GM18858 (cell line): ENCODE data around the gene RGS12.

Source experiments
- ATAC-seq: cut with Tn5 transposase; IDR thresholded peaks from one replicate; pipeline ENCODE4 v1.9.1; 2021; ENCODE audit not compliant: unreplicated experiment

Gene RGS12

GRCh38 chr4:3324093-3324815 lies 31.4 kb downstream of the RGS12 start:
- ATAC-seq, result no peak

GRCh38 chr4:3328814-3329663 lies 36.2 kb downstream of the RGS12 start:
- ATAC-seq, result no peak

- no peak for ATAC-seq
Measured at GRCh38 chr4:3329887-3330286, 37.1 kb downstream of the RGS12 start.

- no peak for ATAC-seq
Measured at GRCh38 chr4:3330707-3331106, 37.9 kb downstream of the RGS12 start.

GRCh38 chr4:3331511-3332394 lies 38.9 kb downstream of the RGS12 start:
- ATAC-seq, result no peak

- no peak for ATAC-seq
Measured at GRCh38 chr4:3332498-3332897, 39.7 kb downstream of the RGS12 start.

GRCh38 chr4:3334316-3334715 lies 41.5 kb downstream of the RGS12 start:
- ATAC-seq, result no peak

- no peak for ATAC-seq
Measured at GRCh38 chr4:3335385-3335784, 42.6 kb downstream of the RGS12 start.

GRCh38 chr4:3335982-3336381 lies 43.2 kb downstream of the RGS12 start:
- no peak for ATAC-seq

- ATAC-seq, result no peak
Measured at GRCh38 chr4:3336382-3337356, 43.8 kb downstream of the RGS12 start.

- ATAC-seq, result no peak
Measured at GRCh38 chr4:3337357-3337732, 44.5 kb downstream of the RGS12 start.

- no peak for ATAC-seq
Measured at GRCh38 chr4:3337811-3338210, 45.0 kb downstream of the RGS12 start.

GRCh38 chr4:3338321-3338838 lies 45.6 kb downstream of the RGS12 start:
- ATAC-seq, result no peak

GRCh38 chr4:3338976-3339531 lies 46.2 kb downstream of the RGS12 start:
- no peak for ATAC-seq

GRCh38 chr4:3339577-3339976 lies 46.8 kb downstream of the RGS12 start:
- ATAC-seq, result no peak

GRCh38 chr4:3340038-3340699 lies 47.3 kb downstream of the RGS12 start:
- no peak for ATAC-seq

GRCh38 chr4:3340700-3341083 lies 47.9 kb downstream of the RGS12 start:
- no peak for ATAC-seq

- ATAC-seq, result no peak
Measured at GRCh38 chr4:3341760-3342159, 48.9 kb downstream of the RGS12 start.

- ATAC-seq, result no peak
Measured at GRCh38 chr4:3342182-3342854, 49.5 kb downstream of the RGS12 start.
